GM12864 (cell line): ENCODE data around the gene MADCAM1.
"Not testable (repeated sequence)": the region's sequence is repeated elsewhere in the genome, so short reads cannot be mapped to it uniquely, and the experiment has no call there.

Experiments
- DNase-seq: peaks from one replicate; pipeline ENCODE4 v3.0.0-alpha.2; 2011; ENCODE audit warnings: low read depth
- H3K4me3 ChIP-seq: 2 replicates; pipeline ENCODE4 v1.5.1; 2011; ENCODE audit warnings: mild to moderate bottlenecking, low read depth, low read length, control low read depth
- TF ChIP-seq, protein P1 (sequence below): IDR thresholded peaks from 2 replicates; pipeline ENCODE4 v1.5.1; 2011; ENCODE audit warnings: low read depth, mild to moderate bottlenecking, moderate library complexity, low read length, control low read depth, inconsistent platforms; ENCODE audit errors: missing control alignments

The MADCAM1 gene

DNA sequence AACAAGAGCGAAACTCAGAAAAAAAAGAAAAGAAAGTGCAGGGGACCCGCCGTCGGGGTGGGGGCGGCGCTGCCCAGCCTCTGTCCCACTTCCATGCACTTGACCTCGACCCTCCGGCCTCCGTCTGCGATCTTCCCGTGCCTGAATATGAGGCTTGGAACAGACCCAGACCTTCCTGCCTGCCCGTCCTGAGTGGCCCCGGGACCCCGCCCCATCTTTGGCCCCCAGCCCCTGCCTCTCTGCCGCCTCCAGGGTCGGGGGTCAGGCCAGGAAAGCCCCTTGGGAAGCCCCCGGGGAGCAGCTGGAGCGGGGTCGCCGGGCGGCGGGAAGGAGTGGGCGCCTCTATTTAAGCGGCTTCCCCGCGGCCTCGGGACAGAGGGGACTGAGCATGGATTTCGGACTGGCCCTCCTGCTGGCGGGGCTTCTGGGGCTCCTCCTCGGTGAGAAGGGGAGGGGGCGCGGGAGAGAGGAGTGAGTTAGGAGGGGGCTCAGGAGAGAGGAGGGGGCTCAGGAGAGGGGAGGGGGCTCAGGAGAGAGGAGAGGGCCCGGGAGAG is at the start of gene MADCAM1:
MADCAM1 (plus strand) TSS at position 375 of the 554 bp plus-strand sequence; CDS start at position 389, 14 bp downstream.
- H3K4me3 ChIP-seq = no peak within 1 kb of the TSS
- no peak for DNase-seq
- TF ChIP-seq, protein P1, sequence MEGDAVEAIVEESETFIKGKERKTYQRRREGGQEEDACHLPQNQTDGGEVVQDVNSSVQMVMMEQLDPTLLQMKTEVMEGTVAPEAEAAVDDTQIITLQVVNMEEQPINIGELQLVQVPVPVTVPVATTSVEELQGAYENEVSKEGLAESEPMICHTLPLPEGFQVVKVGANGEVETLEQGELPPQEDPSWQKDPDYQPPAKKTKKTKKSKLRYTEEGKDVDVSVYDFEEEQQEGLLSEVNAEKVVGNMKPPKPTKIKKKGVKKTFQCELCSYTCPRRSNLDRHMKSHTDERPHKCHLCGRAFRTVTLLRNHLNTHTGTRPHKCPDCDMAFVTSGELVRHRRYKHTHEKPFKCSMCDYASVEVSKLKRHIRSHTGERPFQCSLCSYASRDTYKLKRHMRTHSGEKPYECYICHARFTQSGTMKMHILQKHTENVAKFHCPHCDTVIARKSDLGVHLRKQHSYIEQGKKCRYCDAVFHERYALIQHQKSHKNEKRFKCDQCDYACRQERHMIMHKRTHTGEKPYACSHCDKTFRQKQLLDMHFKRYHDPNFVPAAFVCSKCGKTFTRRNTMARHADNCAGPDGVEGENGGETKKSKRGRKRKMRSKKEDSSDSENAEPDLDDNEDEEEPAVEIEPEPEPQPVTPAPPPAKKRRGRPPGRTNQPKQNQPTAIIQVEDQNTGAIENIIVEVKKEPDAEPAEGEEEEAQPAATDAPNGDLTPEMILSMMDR = no peak

- no peak for DNase-seq
- TF ChIP-seq, protein P1 = no peak
These were observed 49.2 kb upstream of the MADCAM1 start for GRCh38 chr19:447064-447426.

DNA sequence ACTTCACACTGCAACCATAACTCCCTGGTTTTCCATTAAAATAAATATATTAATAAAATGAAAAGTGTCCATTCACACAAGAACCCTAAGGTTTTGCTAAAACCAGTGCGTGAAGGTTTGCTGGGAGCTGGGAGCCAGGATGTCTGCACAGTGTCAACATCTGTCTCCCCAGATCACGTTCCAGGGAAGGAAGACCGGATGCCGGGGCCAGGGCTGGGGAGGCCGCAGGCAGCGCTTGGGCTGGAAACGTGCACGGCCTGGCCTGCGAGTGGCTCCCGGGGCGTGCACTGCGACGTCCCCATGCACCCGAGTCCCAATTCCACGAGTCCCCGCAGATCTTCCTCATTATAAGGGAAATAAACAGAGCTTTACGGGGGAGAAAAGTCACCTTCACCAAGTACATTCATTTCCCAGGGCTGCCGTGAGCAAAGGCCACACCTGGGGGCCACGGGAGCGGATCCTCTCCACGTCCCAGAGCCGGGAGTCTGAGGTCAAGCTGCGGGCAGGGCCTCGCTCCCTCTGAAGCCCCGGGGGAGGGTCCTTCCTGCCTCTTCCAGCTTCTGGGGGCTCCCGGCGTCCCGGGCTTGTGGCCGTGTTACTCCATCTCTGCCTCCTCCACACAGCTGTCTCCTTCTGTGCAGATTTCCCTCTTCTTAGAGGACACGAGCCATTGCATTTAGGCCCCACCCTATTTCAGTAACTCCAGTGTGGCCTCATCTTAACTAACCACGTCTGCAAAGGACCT is 48.3 kb upstream of the MADCAM1 start:
- no peak overlapping the region for H3K4me3 ChIP-seq
- TF ChIP-seq, protein P1 = no peak
- no peak for DNase-seq

More at GRCh38 chr19:447064-447426, 49.2 kb upstream of the MADCAM1 start:
- no peak overlapping the region for H3K4me3 ChIP-seq

DNA sequence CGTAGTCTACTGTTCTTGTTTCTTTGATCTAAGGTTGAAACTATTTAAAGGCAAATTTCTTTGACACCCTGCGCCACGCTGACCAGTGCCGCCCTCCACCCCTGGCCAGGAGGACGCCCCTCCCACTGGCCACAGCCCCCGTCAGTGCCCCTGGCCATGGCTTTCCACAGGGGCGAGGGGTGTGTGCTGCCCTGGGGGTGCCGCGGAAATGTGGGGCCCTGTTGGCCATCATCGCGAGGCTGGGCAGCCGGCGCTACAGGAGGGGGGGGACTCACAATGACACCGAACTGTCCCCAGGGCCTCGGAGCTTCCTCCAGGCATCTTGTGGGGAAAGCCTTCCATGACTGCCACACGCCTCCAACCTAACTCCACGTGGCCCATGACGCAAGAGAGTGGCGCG is 46.4 kb upstream of the MADCAM1 start:
- TF ChIP-seq, protein P1 = no peak
- no peak for DNase-seq
- no peak overlapping the region for H3K4me3 ChIP-seq

DNA sequence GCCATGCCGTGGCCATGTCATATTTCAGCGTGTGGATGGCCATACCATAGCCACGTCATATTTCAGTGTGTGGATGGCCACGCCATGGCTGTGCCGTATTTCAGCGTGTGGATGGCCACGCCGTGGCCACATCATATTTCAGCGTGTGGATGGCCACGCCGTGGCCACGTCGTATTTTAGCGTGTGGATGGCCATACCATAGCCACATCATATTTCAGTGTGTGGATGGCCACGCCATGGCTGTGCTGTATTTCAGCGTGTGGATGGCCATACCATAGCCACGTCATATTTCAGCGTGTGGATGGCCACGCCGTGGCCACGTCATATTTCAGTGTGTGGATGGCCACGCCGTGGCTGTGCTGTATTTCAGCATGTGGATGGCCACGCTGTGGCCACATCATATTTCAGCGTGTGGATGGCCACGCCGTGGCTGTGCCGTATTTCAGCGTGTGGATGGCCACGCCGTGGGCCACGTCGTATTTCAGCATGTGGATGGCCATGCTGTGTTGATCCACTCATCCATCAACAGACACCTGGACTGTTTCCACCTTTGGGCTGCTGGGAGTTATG is 45.3 kb upstream of the MADCAM1 start:
- not testable (repeated sequence) for DNase-seq, H3K4me3 ChIP-seq

- TF ChIP-seq, protein P1 = no peak
- no peak for DNase-seq
- no peak overlapping the region for H3K4me3 ChIP-seq
These were observed 43.5 kb upstream of the MADCAM1 start for GRCh38 chr19:452829-453228.

DNA sequence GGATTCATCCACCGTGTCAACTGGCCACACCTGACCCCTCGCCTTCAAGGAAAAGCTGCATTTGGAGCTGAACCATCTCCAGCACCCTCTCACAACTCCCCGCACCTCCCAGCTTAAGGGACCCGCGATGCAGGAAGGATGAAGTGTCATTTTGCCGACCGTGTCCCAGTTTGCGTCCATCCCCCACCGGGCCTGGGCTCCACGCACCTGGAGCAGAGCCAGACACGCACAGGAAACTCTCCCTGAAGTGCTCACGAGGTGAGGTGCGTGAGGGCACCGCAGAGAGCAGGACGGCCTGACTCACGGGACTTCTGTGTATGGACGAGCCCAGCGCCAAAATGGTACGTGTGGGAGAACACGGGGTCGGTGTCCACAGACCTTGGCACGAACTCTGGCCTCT is 42.7 kb upstream of the MADCAM1 start:
- H3K4me3 ChIP-seq = no peak overlapping the region
- TF ChIP-seq, protein P1 = no peak
- no peak for DNase-seq
